Heart left ventricle (tissue), 13 donors: ENCODE measurements around the gene MTG1.

Experiments used
- CTCF ChIP-seq, 12 donors: fragments of 200-600 bp; sonication (generic) in 4 of 12; IDR thresholded peaks; one replicate each; pipeline versions ENCODE4 v1.5.0 to v1.8.0; 2018 to 2022; ENCODE audit warnings: antibody characterized with exemption in 12 of 12, mild to moderate bottlenecking in 5 of 12
- POLR2A ChIP-seq, 2 donors: fragments of 450-650 bp; IDR thresholded peaks; one replicate each; pipeline ENCODE4 v1.6.1; 2017; ENCODE audit warnings: antibody characterized with exemption in 2 of 2, mild to moderate bottlenecking in 2 of 2, moderate library complexity in 2 of 2
- donor health status: ischemic (EF 13 %, LVEDD 7.1; RV severe dilation, severe dysfunction).
- donor health status: DM: no; HTN: yes; CAD: no.
- donor health status: DM: no; HTN: no; CAD: no.
- donor health status: ischemic (EF 25% LVEDD 6.9; RV normal size, moderate dysfunction).
- donor health status: ischemic (EF 25% LVEDD 5.7; RV mildly dilated, moderate dysfunction).
- donor health status: ischemic (EF 35%, LVEDD 5.7; RV mildly dilated, moderate dysfunction).
- donor health status: nonischemic (EF 11% LVEDD 7.7; RV severe dilation, severe dysfunction).
- donor health status: DM: yes; HTN: yes; CAD: no.
- donor health status: PGD.
- donor health status: ischemic (EF 29% LVEDD 5.4; RV normal size, mild dysfunction).
- donor health status: nonischemic (EF 23%, LVEDD 6.1; RV moderate dilation, normal function).

GRCh38 chr10:133465950-133466474, 72.1 kb downstream of the MTG1 start:
- no peak for TF ChIP-seq CTCF (IDR thresholded peaks at IDR 0.05)
- no peak for TF ChIP-seq POLR2A (IDR thresholded peaks at IDR 0.05)
